HG03060 (cell line): ENCODE data around the gene GALNT16.

Experiments
- ATAC-seq: cut with Tn5 transposase; IDR thresholded peaks from one replicate; pipeline ENCODE4 v1.9.1; 2021; ENCODE audit warnings: low read depth, moderate number of reproducible peaks; ENCODE audit not compliant: unreplicated experiment

GALNT16 gene

GRCh38 chr14:69332782-69333395, 72.9 kb downstream of the GALNT16 start:
- ATAC-seq, result no peak

- no peak for ATAC-seq
Observed at GRCh38 chr14:69333791-69334337, 73.9 kb downstream of the GALNT16 start.

GRCh38 chr14:69334576-69334975, 74.6 kb downstream of the GALNT16 start:
- no peak for ATAC-seq

- no peak for ATAC-seq
Observed at GRCh38 chr14:69335371-69335771, 75.4 kb downstream of the GALNT16 start.

GRCh38 chr14:69337984-69338383, 78.0 kb downstream of the GALNT16 start:
- ATAC-seq, result no peak

GRCh38 chr14:69339426-69339825, 79.5 kb downstream of the GALNT16 start:
- ATAC-seq, result no peak

GRCh38 chr14:69342928-69343525, 83.1 kb downstream of the GALNT16 start:
- no peak for ATAC-seq

- ATAC-seq, result no peak
Observed at GRCh38 chr14:69344171-69344570, 84.2 kb downstream of the GALNT16 start.

GRCh38 chr14:69345402-69345801, 85.4 kb downstream of the GALNT16 start:
- no peak for ATAC-seq

- no peak for ATAC-seq
Observed at GRCh38 chr14:69346710-69347109, 86.8 kb downstream of the GALNT16 start.

GRCh38 chr14:69349091-69349777, 89.3 kb downstream of the GALNT16 start:
- no peak for ATAC-seq

- no peak for ATAC-seq
Observed at GRCh38 chr14:69350892-69351291, 90.9 kb downstream of the GALNT16 start.

GRCh38 chr14:69351385-69351784, 91.4 kb downstream of the GALNT16 start:
- no peak for ATAC-seq

GRCh38 chr14:69351911-69352310, 92.0 kb downstream of the GALNT16 start:
- no peak for ATAC-seq

- no peak for ATAC-seq
Observed at GRCh38 chr14:69353168-69353567, 93.2 kb downstream of the GALNT16 start.

GRCh38 chr14:69354383-69355153, 94.6 kb downstream of the GALNT16 start:
- ATAC-seq, result peak; percentile 82

GRCh38 chr14:69355154-69355597, 95.2 kb downstream of the GALNT16 start:
- ATAC-seq, result no peak

GRCh38 chr14:69355607-69356281, 95.8 kb downstream of the GALNT16 start:
- ATAC-seq, result no peak

- no peak for ATAC-seq
Observed at GRCh38 chr14:69356903-69357543, 97.1 kb downstream of the GALNT16 start.
